Endothelial cell of umbilical vein (primary cell): ENCODE results near the gene VIT. TPM values are rescaled to one million over a fixed set of nuclear protein-coding genes. Genes with fewer than 3 reads are reported as not detected.

Source experiments
- BruUV-seq: library from RNA; stranded (reverse); fragments of 400-500 nt; replicated peaks from 2 replicates; lab custom pipeline; 2021; lab: Mats Ljungman, UMichigan
- CTCF ChIA-PET: fragments of 300-600, 350-600 bp; sonication (Branson Sonifier 250); formaldehyde crosslinking; loops from one replicate; lab custom pipeline; 2021; ENCODE audit warnings: antibody characterized with exemption, inconsistent platforms; lab: Charles Lee
- POLR2A ChIA-PET: fragments of 300-600, 350-600 bp; sonication (Branson Sonifier 250); formaldehyde crosslinking; loops from one replicate; lab custom pipeline; 2021; ENCODE audit warnings: antibody characterized with exemption, inconsistent platforms; lab: Charles Lee
- DNase-seq: peaks from one replicate; pipeline ENCODE4 v3.0.0-alpha.2; 2011; ENCODE audit warnings: low read depth, low spot score
- FAIRE-seq: peaks from 2 replicates; lab custom pipeline; 2011; peaks lifted over from hg19 to GRCh38; lab: Jason Lieb, UNC
- H2AFZ ChIP-seq: 2 replicates; pipeline ENCODE4 v1.6.0; 2012; ENCODE audit warnings: low read depth, low read length, control low read depth, inconsistent platforms
- H3K27ac ChIP-seq: 2 replicates; pipeline ENCODE4 v1.5.1; 2011; ENCODE audit warnings: low read depth, mild to moderate bottlenecking, control low read depth, low read length, moderate library complexity; ENCODE audit not compliant: insufficient read depth
- H3K27me3 ChIP-seq, 2 experiments: 2 replicates each; pipeline versions ENCODE4 v1.6.0 to v1.6.1; 2011; ENCODE audit warnings: low read length in 2 of 2, mixed read lengths in 1 of 2; ENCODE audit not compliant: control insufficient read depth in 2 of 2, insufficient read depth in 2 of 2
- H3K36me3 ChIP-seq, 2 experiments: 2 replicates in 1 of 2; 3 replicates in 1 of 2; pipeline ENCODE4 v1.5.1; 2011; ENCODE audit warnings: low read length in 2 of 2, mild to moderate bottlenecking in 1 of 2, moderate library complexity in 1 of 2; ENCODE audit not compliant: control insufficient read depth in 2 of 2, insufficient read depth in 2 of 2; ENCODE audit errors: extremely low read depth in 1 of 2
- H3K4me1 ChIP-seq: 3 replicates; pipeline ENCODE4 v1.5.1; 2011; ENCODE audit warnings: mild to moderate bottlenecking, low read length; ENCODE audit not compliant: control insufficient read depth, insufficient read depth; ENCODE audit errors: extremely low read depth
- H3K4me2 ChIP-seq: 2 replicates; pipeline ENCODE4 v1.6.1; 2011; ENCODE audit warnings: low read length, control low read depth, mixed read lengths; ENCODE audit not compliant: insufficient read depth
- H3K4me3 ChIP-seq, 3 experiments: fragments of 200-600 bp in 1 of 3; sonication (generic), shearing (Covaris generic) in 1 of 3; replicated peaks in 1 of 3; 2 replicates each; pipeline ENCODE4 v1.5.1; 2011 to 2016; ENCODE audit warnings: control low read depth in 3 of 3, low read length in 3 of 3, mild to moderate bottlenecking in 2 of 3, inconsistent platforms in 1 of 3, low read depth in 1 of 3, moderate library complexity in 1 of 3; ENCODE audit not compliant: insufficient read depth in 1 of 3
- H3K79me2 ChIP-seq: 2 replicates; pipeline ENCODE4 v1.6.0; 2012; ENCODE audit warnings: low read length, inconsistent platforms; ENCODE audit not compliant: control insufficient read depth, insufficient read depth
- H3K9ac ChIP-seq: replicated peaks from 2 replicates; pipeline ENCODE3; 2011; ENCODE audit warnings: low read length, control low read depth; ENCODE audit not compliant: insufficient read depth; ENCODE audit errors: extremely low read depth
- H3K9me1 ChIP-seq: replicated peaks from 3 replicates; pipeline ENCODE4 v1.6.0; 2011; ENCODE audit warnings: mild to moderate bottlenecking, low read length; ENCODE audit not compliant: control insufficient read depth, insufficient read depth; ENCODE audit errors: extremely low read depth
- H3K9me3 ChIP-seq: replicated peaks from 2 replicates; pipeline ENCODE4 v1.5.1; 2012; ENCODE audit warnings: low read length, inconsistent platforms; ENCODE audit not compliant: control insufficient read depth, insufficient read depth
- H4K20me1 ChIP-seq: replicated peaks from 2 replicates; pipeline ENCODE3; 2011; ENCODE audit warnings: mild to moderate bottlenecking, low read length; ENCODE audit not compliant: control insufficient read depth, insufficient read depth; ENCODE audit errors: extremely low read depth
- CTCF ChIP-seq, 2 donors: IDR thresholded peaks; 1 replicate in 1 of 2; 2 replicates in 1 of 2; pipeline ENCODE4 v1.5.1; 2011; ENCODE audit warnings: low read length in 2 of 2, mild to moderate bottlenecking in 2 of 2, moderate library complexity in 2 of 2, control low read depth in 1 of 2, inconsistent platforms in 1 of 2, low read depth in 1 of 2; ENCODE audit not compliant: insufficient read depth in 1 of 2; ENCODE audit errors: extremely low read depth in 1 of 2
- EZH2 ChIP-seq: IDR thresholded peaks from 2 replicates; pipeline ENCODE4 v1.6.1; 2012; ENCODE audit warnings: borderline replicate concordance, low read depth, mild to moderate bottlenecking, moderate library complexity, low read length, inconsistent platforms; ENCODE audit not compliant: severe bottlenecking
- JUN ChIP-seq: IDR thresholded peaks from 2 replicates; pipeline ENCODE4 v1.6.1; 2011; ENCODE audit warnings: borderline replicate concordance, low read depth; ENCODE audit not compliant: insufficient read length, insufficient read depth
- POLR2A ChIP-seq: IDR thresholded peaks from 2 replicates; pipeline ENCODE4 v1.6.1; 2012; ENCODE audit warnings: low read depth, mild to moderate bottlenecking, control low read depth, low read length
- dilution Hi-C: fragments of 300-500 bp; cut with MboI; formaldehyde crosslinking; loops from one replicate; pipeline ENCODE4 v1.15.0; 2019; ENCODE audit warnings: low sequenced_read_pairs; ENCODE audit not compliant: extremely low pct_ligation_motif_present
- intact Hi-C: fragments of 100-400 bp; cut with micrococcal nuclease; formaldehyde crosslinking; loops from one replicate; pipeline ENCODE4 v1.10.0; 2022
- polyA plus RNA-seq, 4 experiments: library from polyadenylated mRNA; depleted of rRNA in 3 of 4; stranded (reverse) in 3 of 4; unstranded in 1 of 4; fragments of >200 nt; gene quantifications; 2 replicates each; pipeline versions ENCODE4 v1.2.1 to v1.2.3, GENCODE V29; 2011 to 2012; ENCODE audit warnings: missing spikeins in 1 of 4
- total RNA-seq: library from RNA; stranded (reverse); gene quantifications from 2 replicates; pipeline ENCODE4 v1.2.3, GENCODE V29; 2021

Gene VIT
- total and polyA plus RNA-seq, 2 donors (not counting 3 experiments of a cell fraction or from before 2014, with no cell fraction given): 0.54 to 0.88 TPM

GRCh38 chr2:36769106-36769505 lies 72.6 kb downstream of the VIT start:
- POLR2A ChIA-PET: no interaction called here
- Histone ChIP-seq H3K4me3 (no peak overlapping the region), H3K9ac (no peak overlapping the region), H3K27me3 (peaks cover 7 to 8% of the 10 kb centered on the region in 2 experiments), H3K27ac (no peak overlapping the region), H3K9me3 (no peaks in the 10 kb centered on the region), H3K79me2 (no peaks in the 10 kb centered on the region), H3K36me3 (no peaks in the 10 kb centered on the region), H4K20me1 (no peaks in the 10 kb centered on the region), H3K4me2 (no peak overlapping the region), H3K4me1 (no peaks in the 10 kb centered on the region), H3K9me1 (no peaks in the 10 kb centered on the region), H2AFZ (no peak overlapping the region)
- dilution Hi-C loops (no loop called here), intact Hi-C loops (no loop called here)
- CTCF ChIA-PET: interaction anchor here (0.7 to 5.1 kb wide), 4 partner anchors 17 to 416 kb away, joined by 3 to 33 read pairs (median 6); no protein-coding TSS in a partner anchor
- BruUV-seq: no TSS peak
- FAIRE-seq (no peak), DNase-seq (no peak)
- no peak for TF ChIP-seq POLR2A
- no peak for TF ChIP-seq CTCF (IDR thresholded peaks at IDR 0.05; ENCODE audit: extremely low read depth in 1 of 2, insufficient read depth in 1 of 2, low read depth in 1 of 2, low read length in 2 of 2)
- TF ChIP-seq JUN: no peak
- no peak for TF ChIP-seq EZH2
